Mononuclear cell (primary cell): ENCODE results near the gene TMEM109. TPM values are rescaled to one million over a fixed set of nuclear protein-coding genes. Genes with fewer than 3 reads are reported as not detected.

ENCODE experiments used
- H3K27me3 ChIP-seq: 2 replicates; pipeline ENCODE4 v1.6.0; 2011; ENCODE audit warnings: low read length, control low read depth; ENCODE audit not compliant: insufficient read depth
- H3K4me1 ChIP-seq: 2 replicates; pipeline ENCODE4 v1.5.1; 2011; ENCODE audit warnings: mild to moderate bottlenecking, low read length, control low read depth; ENCODE audit not compliant: insufficient read depth
- H3K4me3 ChIP-seq: 2 replicates; pipeline ENCODE4 v1.5.1; 2011; ENCODE audit warnings: mild to moderate bottlenecking, low read length, moderate library complexity
- H3K9me3 ChIP-seq: 2 replicates; pipeline ENCODE4 v1.5.1; 2011; ENCODE audit warnings: low read depth, mild to moderate bottlenecking, control low read depth, low read length
- total RNA-seq: library from RNA; depleted of rRNA; stranded (reverse); fragments of >200 nt; gene quantifications from one replicate; pipeline ENCODE4 v1.2.3, GENCODE V29; 2012

TMEM109 gene
- total RNA-seq, 1 donor, result 24.0 TPM

DNA sequence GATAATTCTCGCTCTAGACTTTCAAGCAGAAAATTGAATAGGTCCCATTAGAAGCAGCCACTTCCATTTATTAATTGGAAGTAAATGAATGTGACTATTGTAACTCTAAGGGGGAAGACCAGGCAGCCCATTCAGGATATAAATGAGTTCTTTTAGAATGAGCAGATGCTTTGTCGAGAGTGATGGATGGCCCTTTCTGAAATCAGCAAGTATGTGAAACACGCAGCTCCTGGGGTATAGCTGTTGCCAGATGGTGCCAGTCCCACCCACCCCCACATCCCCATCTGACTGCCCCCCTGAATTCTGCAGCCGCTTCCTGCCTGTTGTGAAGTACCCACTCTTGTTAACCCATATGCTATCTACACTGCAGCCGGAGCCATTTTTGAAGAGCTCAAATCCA is 34.3 kb downstream of the TMEM109 start:
- H3K4me3 ChIP-seq, result no peak overlapping the region
- H3K27me3 ChIP-seq, result no peaks in the 10 kb centered on the region
- no peaks in the 10 kb centered on the region for H3K9me3 ChIP-seq
- H3K4me1 ChIP-seq, result peaks cover 43% of the 10 kb centered on the region

GRCh38 chr11:60950024-60950423 is 36.1 kb downstream of the TMEM109 start:
- no peaks in the 10 kb centered on the region for H3K27me3 ChIP-seq
- peaks cover 61% of the 10 kb centered on the region for H3K4me1 ChIP-seq
- H3K4me3 ChIP-seq, result peak overlapping the region; percentile 54
- H3K9me3 ChIP-seq, result no peaks in the 10 kb centered on the region

GRCh38 chr11:60950933-60951605 is 37.1 kb downstream of the TMEM109 start:
- no peaks in the 10 kb centered on the region for H3K27me3 ChIP-seq
- H3K4me1 ChIP-seq, result peaks cover 72% of the 10 kb centered on the region
- no peaks in the 10 kb centered on the region for H3K9me3 ChIP-seq
- peak overlapping the region; percentile 54 for H3K4me3 ChIP-seq

- Histone ChIP-seq H3K27me3 (no peaks in the 10 kb centered on the region), H3K9me3 (no peaks in the 10 kb centered on the region), H3K4me1 (peaks cover 75% of the 10 kb centered on the region), H3K4me3 (peak overlapping the region; percentile 54)
Observed at GRCh38 chr11:60951606-60951903, 37.6 kb downstream of the TMEM109 start.

GRCh38 chr11:60951904-60952741 is 38.2 kb downstream of the TMEM109 start, which contains the start of gene SLC15A3:
Gene SLC15A3, minus strand, starts transcription at chr11:60952176. Its CDS starts 625 bp downstream, at chr11:60951551.
- peak within 1 kb of the TSS; percentile 54 for H3K4me3 ChIP-seq
- H3K9me3 ChIP-seq, result no peaks in the 10 kb centered on the region
- H3K4me1 ChIP-seq, result peaks cover 75% of the 10 kb centered on the region
- no peaks in the 10 kb centered on the region for H3K27me3 ChIP-seq

GRCh38 chr11:60952742-60953170 is 38.8 kb downstream of the TMEM109 start:
- Histone ChIP-seq H3K27me3 (no peaks in the 10 kb centered on the region), H3K9me3 (no peaks in the 10 kb centered on the region), H3K4me3 (no peak overlapping the region), H3K4me1 (peaks cover 71% of the 10 kb centered on the region)

- no peaks in the 10 kb centered on the region for H3K27me3 ChIP-seq
- H3K4me1 ChIP-seq, result peaks cover 67% of the 10 kb centered on the region
- H3K9me3 ChIP-seq, result no peaks in the 10 kb centered on the region
- no peak overlapping the region for H3K4me3 ChIP-seq
Observed at GRCh38 chr11:60953781-60954180, 39.8 kb downstream of the TMEM109 start.

GRCh38 chr11:60954421-60954820 is 40.5 kb downstream of the TMEM109 start:
- H3K9me3 ChIP-seq, result no peaks in the 10 kb centered on the region
- peaks cover 60% of the 10 kb centered on the region for H3K4me1 ChIP-seq

GRCh38 chr11:60955571-60955970 is 41.6 kb downstream of the TMEM109 start:
- Histone ChIP-seq H3K27me3 (peaks cover 14% of the 10 kb centered on the region), H3K9me3 (no peaks in the 10 kb centered on the region), H3K4me1 (peaks cover 49% of the 10 kb centered on the region), H3K4me3 (no peak overlapping the region)

More at GRCh38 chr11:60954421-60954820, 40.5 kb downstream of the TMEM109 start:
- H3K4me3 ChIP-seq, result no peak overlapping the region
- peaks cover 2% of the 10 kb centered on the region for H3K27me3 ChIP-seq

DNA sequence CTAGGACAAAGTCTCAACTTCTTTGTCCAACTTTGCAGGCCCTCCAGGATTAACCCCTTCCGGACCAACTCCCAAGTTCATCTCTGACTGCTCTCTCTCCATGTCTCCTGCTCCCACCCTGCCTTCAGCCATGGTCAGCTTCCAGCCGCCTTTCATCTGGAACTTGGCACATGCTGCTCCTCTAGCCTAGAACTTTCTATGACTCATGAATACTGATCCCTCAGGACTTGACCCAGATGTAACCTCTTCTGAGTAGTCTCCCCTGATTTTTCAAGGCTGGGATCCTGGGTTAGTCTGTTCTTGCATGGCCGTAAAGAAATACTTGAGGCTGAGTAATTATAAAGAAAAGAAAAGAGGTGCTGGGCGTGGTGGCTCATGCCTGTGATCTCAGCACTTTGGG is 43.2 kb downstream of the TMEM109 start:
- Histone ChIP-seq H3K27me3 (peaks cover 25% of the 10 kb centered on the region), H3K4me3 (no peak overlapping the region), H3K9me3 (no peaks in the 10 kb centered on the region), H3K4me1 (peaks cover 42% of the 10 kb centered on the region)

DNA sequence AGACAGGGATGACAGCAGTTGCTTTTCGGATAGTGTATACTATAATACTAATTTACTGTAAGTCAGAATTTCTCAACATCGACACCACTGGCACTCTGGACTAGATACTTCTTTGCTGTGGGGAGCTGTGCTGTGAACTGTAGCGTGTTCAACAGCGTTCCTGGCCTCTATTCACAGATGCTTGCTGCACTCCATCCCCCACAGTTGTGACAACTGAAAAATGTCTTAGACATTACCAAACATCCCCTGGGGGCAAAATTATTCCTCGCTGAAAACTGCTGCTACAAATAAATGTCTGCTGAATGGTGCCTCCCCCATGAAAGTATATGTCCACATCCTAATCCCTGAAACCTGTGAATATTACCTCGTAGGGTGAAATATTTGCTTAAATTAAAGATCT is 45.5 kb downstream of the TMEM109 start:
- H3K4me3 ChIP-seq, result no peak overlapping the region
- no peaks in the 10 kb centered on the region for H3K9me3 ChIP-seq
- peaks cover 27% of the 10 kb centered on the region for H3K27me3 ChIP-seq
- H3K4me1 ChIP-seq, result peaks cover 20% of the 10 kb centered on the region

DNA sequence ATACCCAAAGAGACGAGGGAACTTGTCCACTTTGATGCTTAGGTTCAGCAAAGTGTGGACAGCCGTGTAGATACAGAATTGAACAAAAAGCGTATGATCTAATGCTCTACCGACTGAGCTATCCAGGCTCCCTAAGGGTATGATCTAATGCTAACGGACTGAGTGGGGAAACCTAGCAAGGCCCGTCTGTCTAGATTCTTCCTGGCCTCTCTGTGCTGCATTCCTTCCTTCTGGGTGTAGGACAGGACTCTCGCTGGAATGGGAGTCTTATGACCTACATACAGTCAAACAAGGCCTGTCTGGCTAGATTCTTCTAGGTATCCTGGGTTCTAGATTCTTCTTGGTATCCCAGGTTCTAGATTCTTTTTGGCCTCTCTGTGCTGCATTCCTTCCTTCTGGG is 46.4 kb downstream of the TMEM109 start:
- peaks cover 27% of the 10 kb centered on the region for H3K27me3 ChIP-seq
- no peaks in the 10 kb centered on the region for H3K9me3 ChIP-seq
- H3K4me1 ChIP-seq, result peaks cover 10% of the 10 kb centered on the region
- no peak overlapping the region for H3K4me3 ChIP-seq

GRCh38 chr11:60964801-60965200 is 50.8 kb downstream of the TMEM109 start:
- Histone ChIP-seq H3K9me3 (no peaks in the 10 kb centered on the region), H3K27me3 (peaks cover 21% of the 10 kb centered on the region), H3K4me1 (no peaks in the 10 kb centered on the region), H3K4me3 (no peak overlapping the region)

DNA sequence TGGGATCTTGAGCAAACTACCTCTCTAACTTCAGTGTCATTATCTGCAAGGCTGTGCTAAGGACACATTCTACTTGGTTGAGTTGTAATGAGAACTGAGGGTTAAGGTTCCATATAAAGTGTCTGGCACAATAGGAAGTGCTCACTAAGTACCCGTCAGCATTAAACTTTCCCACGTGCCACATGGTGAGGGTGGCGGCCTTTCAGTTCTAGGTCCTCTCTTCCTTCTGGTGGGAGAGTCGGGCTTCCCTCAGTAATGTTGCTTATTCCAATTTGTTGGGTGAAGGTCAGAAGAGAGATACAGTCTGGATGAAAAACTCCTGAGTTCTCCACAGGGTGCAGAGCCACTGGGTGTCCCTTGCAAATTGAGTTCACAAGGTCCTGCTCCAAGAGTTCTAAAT is 52.9 kb downstream of the TMEM109 start:
- H3K27me3 ChIP-seq, result peaks cover 2% of the 10 kb centered on the region
- H3K9me3 ChIP-seq, result no peaks in the 10 kb centered on the region
- H3K4me3 ChIP-seq, result no peak overlapping the region
- peaks cover 18% of the 10 kb centered on the region for H3K4me1 ChIP-seq

DNA sequence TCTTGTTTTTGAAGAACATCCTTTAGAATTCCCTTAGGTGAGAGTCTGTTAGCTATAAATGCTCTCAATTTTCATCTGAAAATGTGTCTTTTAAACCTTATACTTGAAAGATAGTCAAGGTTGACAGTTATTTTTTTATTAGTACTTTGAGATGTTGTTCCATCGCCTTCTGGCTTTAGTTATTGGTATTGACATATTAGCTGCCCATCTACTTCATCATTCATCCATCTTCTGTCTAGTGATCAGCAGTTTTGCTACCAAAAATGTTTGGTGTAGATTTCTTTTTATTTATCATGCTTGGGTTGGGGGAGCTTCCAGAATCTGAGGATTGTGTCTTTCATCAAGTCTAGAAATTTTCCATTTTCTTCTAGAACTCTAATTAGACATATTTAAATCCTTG is 54.3 kb downstream of the TMEM109 start:
- no peaks in the 10 kb centered on the region for H3K27me3 ChIP-seq
- H3K9me3 ChIP-seq, result no peaks in the 10 kb centered on the region
- peaks cover 19% of the 10 kb centered on the region for H3K4me1 ChIP-seq
- H3K4me3 ChIP-seq, result no peak overlapping the region
